ENCODE results near the gene CFAP99.

DNA sequence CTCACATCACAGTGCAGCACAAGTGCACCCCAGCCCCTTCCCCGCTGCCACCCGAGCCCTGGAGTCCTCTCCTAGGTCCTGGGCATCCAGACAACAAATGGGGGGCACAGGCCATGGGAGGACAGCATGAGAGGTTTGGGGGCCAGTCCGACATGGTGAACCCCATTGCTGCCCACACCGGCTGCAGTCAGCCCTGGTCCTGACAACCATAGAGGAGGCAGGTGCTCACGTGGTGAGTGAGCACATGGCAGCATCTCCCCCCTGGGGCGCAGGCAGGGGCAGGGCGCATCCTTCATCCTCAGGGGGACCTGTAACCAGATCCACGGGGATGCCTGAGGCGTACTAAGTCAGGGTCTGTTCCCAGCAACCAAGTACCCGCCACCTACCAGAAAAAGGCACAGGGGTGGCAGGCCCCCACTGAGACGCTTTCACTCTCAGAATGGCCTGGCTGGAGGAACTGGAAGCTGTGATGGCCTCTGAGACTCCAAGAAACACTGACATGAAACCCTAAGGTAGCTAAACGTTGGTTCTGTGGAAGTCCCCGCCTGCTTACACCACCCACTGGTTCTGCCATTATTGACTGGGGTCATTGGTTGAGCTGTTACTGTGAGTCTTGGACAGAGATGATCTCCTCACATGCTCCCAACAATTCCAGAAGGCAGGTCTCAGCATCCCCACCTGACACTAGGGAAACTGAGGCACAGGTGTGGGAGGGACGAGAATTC is 6.8 kb upstream of the CFAP99 start:
- TF ChIP-seq POLR2AphosphoS5 (IDR thresholded peaks at IDR 0.05; ENCODE audit: low read depth, low read length) (no peak), POLR2A (IDR thresholded peaks at IDR 0.05; ENCODE audit: low read depth, low read length) (0 out of 2 replicates have a peak, but pooled peaks have one; percentile 26), TAF1 (IDR thresholded peaks at IDR 0.05; ENCODE audit: borderline replicate concordance, low read depth, low read length) (peak; percentile 61; the same call in 1 of the 2 replicates)
